ENCODE results near the gene KIF18B.

- TF ChIP-seq CTCF (IDR thresholded peaks at IDR 0.05) = no peak
- TF ChIP-seq EP300 (IDR thresholded peaks at IDR 0.05) = no peak
Measured at GRCh38 chr17:44941712-44942331, 5.8 kb downstream of the KIF18B start.

Measured in tibial nerve (tissue), 4 donors.